Panc1 (cell line): ENCODE measurements around the gene DACH2. TPM values are rescaled to one million over a fixed set of nuclear protein-coding genes. Genes with fewer than 3 reads are reported as not detected.

Source experiments
- ATAC-seq: fragments of 200-7000 bp; cut with Tn5 transposase; 2 replicates; pipeline ENCODE4 v1.9.1; 2020; ENCODE audit warnings: mild to moderate bottlenecking, moderate library complexity
- BruUV-seq: library from RNA; stranded (reverse); fragments of 400-500 nt; replicated peaks from 2 replicates; lab custom pipeline; 2021; lab: Mats Ljungman, UMichigan
- CTCF ChIA-PET: fragments of 300-600 bp; sonication (Branson Sonifier 250); formaldehyde crosslinking; loops from one replicate; lab custom pipeline; 2022; ENCODE audit warnings: antibody characterized with exemption; lab: Charles Lee
- POLR2A ChIA-PET: fragments of 300-600 bp; sonication (Branson Sonifier 250); formaldehyde crosslinking; loops from one replicate; lab custom pipeline; 2022; ENCODE audit warnings: antibody characterized with exemption; lab: Charles Lee
- DNase-seq: peaks from one replicate; pipeline ENCODE4 v3.0.0-alpha.2; 2010; ENCODE audit warnings: low read depth, low spot score
- H3K27ac ChIP-seq: 2 replicates; pipeline ENCODE4 v1.5.1; 2011; ENCODE audit warnings: mild to moderate bottlenecking, low read length, inconsistent platforms
- H3K27me3 ChIP-seq: fragments of 200-500 bp; sonication (Bioruptor generic); 2 replicates; pipeline ENCODE4 v1.6.0; 2014; ENCODE audit warnings: low read length, inconsistent platforms; ENCODE audit not compliant: control insufficient read depth, insufficient read depth
- H3K36me3 ChIP-seq: fragments of 200-500 bp; sonication (Bioruptor generic); 2 replicates; pipeline ENCODE4 v1.5.1; 2014; ENCODE audit warnings: inconsistent platforms, mild to moderate bottlenecking, low read length, moderate library complexity; ENCODE audit not compliant: control insufficient read depth, insufficient read depth
- H3K4me1 ChIP-seq: 2 replicates; pipeline ENCODE4 v1.5.1; 2011; ENCODE audit warnings: inconsistent platforms, mild to moderate bottlenecking, low read length, moderate library complexity; ENCODE audit not compliant: control insufficient read depth, insufficient read depth
- H3K4me3 ChIP-seq, 2 experiments: 2 replicates each; pipeline ENCODE4 v1.5.1; 2011 to 2012; ENCODE audit warnings: low read depth in 2 of 2, low read length in 2 of 2, mild to moderate bottlenecking in 2 of 2, inconsistent platforms in 1 of 2, moderate library complexity in 1 of 2
- H3K9me3 ChIP-seq: fragments of 200-500 bp; sonication (Bioruptor generic); 2 replicates; pipeline ENCODE4 v1.5.1; 2014; ENCODE audit warnings: low read depth, mild to moderate bottlenecking, inconsistent platforms, low read length, moderate library complexity; ENCODE audit not compliant: control insufficient read depth, insufficient read depth
- CTCF ChIP-seq: fragments of 450-650 bp; IDR thresholded peaks from 2 replicates; pipeline ENCODE4 v1.5.1; 2017; ENCODE audit warnings: mild to moderate bottlenecking
- POLR2AphosphoS5 ChIP-seq: IDR thresholded peaks from 2 replicates; pipeline ENCODE4 v1.6.1; 2012; ENCODE audit warnings: mild to moderate bottlenecking, low read depth, low read length, moderate library complexity
- REST ChIP-seq, 2 experiments: IDR thresholded peaks; 2 replicates each; pipeline ENCODE4 v1.6.1; 2011 to 2012; ENCODE audit warnings: low read depth in 2 of 2, control low read depth in 1 of 2, low read length in 1 of 2, mild to moderate bottlenecking in 1 of 2, moderate library complexity in 1 of 2; ENCODE audit not compliant: insufficient read depth in 1 of 2
- SIN3A ChIP-seq: IDR thresholded peaks from 2 replicates; pipeline ENCODE4 v1.6.1; 2012; ENCODE audit warnings: low read depth, mild to moderate bottlenecking, low read length, moderate library complexity, borderline replicate concordance; ENCODE audit not compliant: insufficient read depth
- TCF7L2 ChIP-seq: IDR thresholded peaks from 2 replicates; pipeline ENCODE4 v1.6.1; 2011; ENCODE audit warnings: mild to moderate bottlenecking, low read depth, low read length, inconsistent platforms
- in situ Hi-C: cut with HindIII; loops from 2 replicates; pipeline ENCODE4 v1.10.0; 2016; ENCODE audit warnings: low sequenced_read_pairs, low pct_unique_long_range_greater_than_20kb
- intact Hi-C: fragments of 100-400 bp; cut with micrococcal nuclease; formaldehyde crosslinking; loops from one replicate; pipeline ENCODE4 v1.10.0; 2022; ENCODE audit not compliant: unreplicated experiment
- total RNA-seq: library from RNA; stranded (reverse); gene quantifications from one replicate; pipeline ENCODE4 v1.2.1, GENCODE V29; 2021; ENCODE audit not compliant: unreplicated experiment

The DACH2 gene
- total RNA-seq, 1 experiment from 2014 or later, result 0.18 TPM

GRCh38 chrX:86830685-86831084, 682.4 kb downstream of the DACH2 start:
- Histone ChIP-seq H3K27me3 (no peaks in the 10 kb centered on the region), H3K4me1 (no peaks in the 10 kb centered on the region), H3K4me3 (no peak overlapping the region), H3K9me3 (no peaks in the 10 kb centered on the region), H3K27ac (no peak overlapping the region), H3K36me3 (no peaks in the 10 kb centered on the region)
- BruUV-seq, result no TSS peak
- DNase-seq (no peak), ATAC-seq (no peak)
- TF ChIP-seq REST (IDR thresholded peaks at IDR 0.05; ENCODE audit: insufficient read depth in 1 of 2, low read depth in 2 of 2, low read length in 1 of 2) (no peak), CTCF (no peak), SIN3A (no peak), POLR2AphosphoS5 (no peak), TCF7L2 (no peak)
- CTCF ChIA-PET, result no interaction called here
- in situ Hi-C loops (no loop called here), intact Hi-C loops (no loop called here)
- POLR2A ChIA-PET, result no interaction called here

- in situ Hi-C loops (no loop called here), intact Hi-C loops (no loop called here)
- POLR2A ChIA-PET, result no interaction called here
- no peaks in the 10 kb centered on the region for H3K4me1 ChIP-seq
- CTCF ChIA-PET, result no interaction called here
- H3K27me3 ChIP-seq, result no peaks in the 10 kb centered on the region
- H3K36me3 ChIP-seq, result no peaks in the 10 kb centered on the region
- DNase-seq (no peak), ATAC-seq (no peak)
- no TSS peak for BruUV-seq
- no peak overlapping the region for H3K4me3 ChIP-seq
- H3K9me3 ChIP-seq, result no peaks in the 10 kb centered on the region
- TF ChIP-seq SIN3A (no peak), TCF7L2 (no peak), REST (IDR thresholded peaks at IDR 0.05; ENCODE audit: insufficient read depth in 1 of 2, low read depth in 2 of 2, low read length in 1 of 2) (no peak), CTCF (no peak), POLR2AphosphoS5 (no peak)
- no peak overlapping the region for H3K27ac ChIP-seq
Observed at GRCh38 chrX:86845101-86845500, 696.9 kb downstream of the DACH2 start.

Other genes with a start within 250 kb of the DACH2 start
- 28.9 TPM for gene CHM, start 100.9 kb upstream of the DACH2 start, total RNA-seq